Activated T-cell treated with anti-CD3 and anti-CD28 coated beads for 1 hour (primary cell): ENCODE results near the gene CDH23.

Experiments
- DNase-seq: peaks from one replicate; pipeline ENCODE4 v3.0.0-alpha.2; 2020; ENCODE audit warnings: low read depth

The CDH23 gene

GRCh38 chr10:71640607-71641006 is 243.9 kb downstream of the CDH23 start:
- no peak for DNase-seq

GRCh38 chr10:71641449-71641848 is 244.7 kb downstream of the CDH23 start:
- DNase-seq: no peak

DNA sequence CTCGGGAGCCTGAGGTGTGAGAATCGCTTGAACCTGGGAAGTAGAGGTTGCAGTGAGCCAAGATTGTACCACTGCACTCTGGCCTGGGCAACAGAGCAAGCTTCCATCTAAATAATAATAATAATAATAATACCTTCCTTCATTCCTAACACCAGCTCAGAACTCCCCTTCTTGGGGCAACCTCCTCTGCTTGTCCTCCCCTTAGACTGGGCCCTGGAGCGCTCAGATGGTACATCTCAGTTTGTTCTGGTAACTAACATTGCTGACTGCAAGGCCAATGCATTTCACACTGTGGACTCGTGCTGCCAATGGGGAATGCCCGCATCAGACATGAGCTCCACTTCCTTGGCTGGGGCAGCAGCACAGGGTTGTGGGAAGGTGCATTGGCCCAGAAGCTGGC is 245.3 kb downstream of the CDH23 start:
- no peak for DNase-seq

DNA sequence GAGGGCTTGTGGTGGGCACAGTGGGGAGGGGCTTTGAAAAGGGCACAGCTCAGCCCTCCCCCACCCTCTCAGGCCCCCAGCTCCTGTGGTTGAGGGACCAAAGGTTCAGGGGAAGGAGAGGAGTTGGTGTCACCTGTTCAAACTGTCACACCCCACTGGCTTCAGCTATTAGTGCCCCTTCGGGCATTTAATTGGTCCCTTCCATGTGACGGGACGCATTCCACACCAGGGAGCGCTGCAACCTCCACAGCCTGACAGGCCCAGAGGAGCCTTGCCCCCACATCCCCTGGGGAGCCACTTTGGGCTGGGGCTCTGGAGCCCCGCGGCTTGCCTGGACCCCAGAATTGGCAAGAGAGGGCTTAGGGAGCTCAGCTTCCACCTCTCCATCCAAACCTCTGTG is 247.2 kb downstream of the CDH23 start:
- DNase-seq: no peak

DNA sequence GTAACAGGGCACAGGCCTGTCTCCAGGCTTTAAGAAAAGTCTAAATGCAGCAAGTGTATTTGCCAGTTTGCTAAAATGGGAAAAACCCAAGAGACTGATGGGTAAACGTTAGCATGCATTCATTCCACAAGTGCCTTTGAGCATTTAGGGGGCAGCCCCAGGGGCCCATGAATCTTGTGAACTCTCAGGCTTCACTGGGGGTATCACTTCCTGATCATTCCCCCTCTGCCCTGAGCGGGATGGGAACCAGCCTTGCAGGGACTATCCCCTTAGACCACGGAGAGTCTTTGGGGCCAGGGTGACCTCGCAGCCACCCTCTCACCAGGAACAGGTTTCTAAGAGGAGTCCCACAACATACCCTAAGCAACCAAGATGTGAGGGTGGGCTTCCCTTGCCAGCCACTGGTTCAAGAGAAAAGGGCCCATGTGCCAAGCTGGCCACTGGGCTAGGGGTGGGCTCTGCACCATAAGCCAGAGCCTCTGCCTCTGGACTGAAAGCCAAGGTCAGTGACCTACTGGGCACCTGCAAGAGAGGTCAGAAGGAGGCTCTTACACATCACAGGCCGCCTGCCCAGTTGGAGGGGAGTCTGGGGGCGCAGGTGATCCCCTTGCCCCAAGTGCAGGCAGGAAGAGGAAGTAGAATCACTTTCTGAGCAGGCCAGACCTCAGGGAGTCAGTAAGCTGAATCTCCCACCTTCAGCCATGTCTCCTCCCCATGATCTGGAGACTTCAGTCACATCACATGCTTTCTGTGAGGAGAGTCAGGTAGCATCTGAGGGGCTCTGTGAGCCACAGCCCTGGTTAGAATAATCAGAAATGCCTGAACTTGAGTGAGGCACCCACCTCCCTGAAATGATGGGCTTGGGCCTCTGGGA is 247.8 kb downstream of the CDH23 start:
- DNase-seq: no peak

- DNase-seq: no peak
These were observed 248.5 kb downstream of the CDH23 start for GRCh38 chr10:71645185-71645584.

- DNase-seq: no peak
These were observed 249.3 kb downstream of the CDH23 start for GRCh38 chr10:71646037-71646436.

DNA sequence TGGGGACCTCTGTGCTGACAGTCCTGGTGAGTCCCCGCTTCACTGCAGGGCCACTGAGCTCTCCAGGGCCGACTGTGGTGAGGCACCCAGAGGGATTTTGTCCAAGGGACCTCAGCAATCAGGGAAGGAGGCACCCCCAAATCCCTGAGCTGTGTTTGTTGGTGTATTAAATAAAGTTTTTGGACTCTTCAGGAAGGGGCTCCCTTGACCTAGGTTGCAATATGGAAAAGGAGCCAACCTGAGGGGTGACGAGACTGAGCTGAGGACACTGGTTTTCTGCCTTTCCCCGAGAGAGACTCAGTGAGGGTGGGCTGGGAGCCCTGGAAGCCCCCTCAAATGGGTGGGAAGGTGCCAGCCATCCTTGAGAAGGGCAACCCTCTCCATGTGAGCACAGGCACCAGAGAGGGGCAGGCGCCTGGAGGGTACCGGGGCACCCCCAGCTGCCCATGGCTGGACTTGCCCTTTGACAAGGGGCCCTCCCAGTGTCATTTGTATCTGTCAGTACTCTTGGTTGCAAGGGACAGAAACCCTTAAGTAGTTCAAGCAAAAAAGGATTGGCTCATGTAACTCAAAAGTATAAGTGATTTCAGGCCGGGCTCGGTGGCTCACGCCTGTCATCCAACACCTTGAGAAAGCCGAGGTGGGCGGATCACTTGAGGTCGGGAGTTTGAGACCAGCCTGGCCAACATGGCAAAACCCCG is 250.0 kb downstream of the CDH23 start:
- DNase-seq: no peak

DNA sequence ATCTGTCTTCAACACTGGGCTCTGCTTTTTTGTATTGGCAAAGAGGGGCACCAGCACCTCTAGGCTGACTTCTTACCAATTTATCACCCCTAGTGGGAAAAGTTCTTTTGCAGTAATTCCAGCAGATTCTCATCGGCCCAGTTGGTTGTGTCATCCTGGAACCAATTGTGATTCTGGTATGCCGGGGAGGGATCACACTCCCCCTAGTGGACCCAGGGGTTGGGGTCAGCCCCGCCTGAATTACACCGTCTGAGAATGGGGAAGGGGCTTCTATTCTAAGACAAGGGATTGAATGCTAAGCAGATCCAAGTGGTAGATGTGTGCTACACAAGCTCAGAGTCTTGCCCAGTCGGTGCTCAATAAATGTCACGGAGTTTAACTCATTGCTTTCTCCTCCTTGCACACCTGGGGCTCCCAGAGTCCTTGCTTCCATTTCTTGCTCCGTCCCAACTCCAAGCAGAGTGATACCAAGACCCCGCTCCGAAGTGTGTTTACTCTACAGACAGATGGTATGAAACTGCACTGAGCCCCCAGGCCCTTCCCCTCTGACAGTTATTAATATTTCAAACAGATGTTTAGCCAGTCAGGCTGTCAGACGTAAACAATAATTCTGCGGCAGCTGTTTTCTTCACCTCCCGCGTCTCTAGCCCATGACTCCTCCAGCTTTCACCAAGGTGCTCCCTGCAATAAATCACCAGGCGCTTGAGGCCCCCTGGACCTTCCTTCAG is 251.0 kb downstream of the CDH23 start:
- DNase-seq: no peak

DNA sequence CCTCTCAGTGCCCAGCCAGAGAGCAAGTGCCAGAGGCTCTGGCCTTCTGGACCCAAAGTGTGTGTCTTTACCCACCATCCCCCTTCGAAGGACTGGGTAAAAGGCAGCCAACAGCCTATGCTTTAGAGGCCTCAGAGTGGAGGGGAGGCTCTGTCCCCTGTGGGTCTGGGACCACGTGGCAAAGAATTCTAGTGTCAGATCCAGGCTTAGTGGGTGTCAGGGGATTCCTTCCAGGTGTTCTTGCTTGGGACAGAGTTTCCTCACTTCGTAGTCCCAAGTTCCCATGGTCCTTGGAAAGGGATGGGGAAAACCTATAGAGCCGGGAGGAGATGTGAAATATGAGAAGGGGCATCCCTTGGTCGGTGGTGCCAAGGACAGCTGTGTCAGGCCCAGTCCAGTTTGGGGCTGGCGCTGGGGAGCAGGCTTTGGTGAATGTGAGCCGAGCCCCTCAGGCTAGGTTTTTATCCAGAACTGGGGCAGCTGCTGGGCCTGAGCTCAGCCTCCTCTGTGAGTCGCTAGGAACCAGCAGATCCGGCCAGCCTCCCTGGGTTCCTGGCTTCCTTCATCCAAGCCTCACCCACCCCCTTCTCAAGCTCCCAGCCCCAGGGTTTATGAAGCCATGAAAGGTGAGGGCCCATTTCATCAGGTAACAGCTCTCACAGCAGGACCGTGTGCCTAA is 251.7 kb downstream of the CDH23 start:
- no peak for DNase-seq

DNA sequence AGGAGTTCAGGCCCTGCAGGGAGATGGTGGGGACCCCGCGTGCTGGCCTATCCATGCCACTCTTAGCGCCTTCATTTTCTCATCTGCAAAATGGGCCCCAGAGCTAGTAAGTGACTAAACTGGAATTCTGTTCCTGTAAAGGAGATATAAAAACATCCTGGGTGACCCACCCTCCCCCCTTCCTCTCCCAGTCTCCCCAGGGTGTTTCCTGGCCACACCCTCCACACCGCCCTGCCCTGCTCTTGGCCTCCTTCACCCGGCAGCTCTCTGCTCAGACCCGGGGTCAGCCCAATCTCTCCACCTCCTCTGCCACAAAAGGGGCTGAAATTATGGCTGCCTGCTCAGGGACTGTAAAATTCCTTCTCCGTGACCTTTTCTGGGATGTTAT is 252.2 kb downstream of the CDH23 start:
- DNase-seq: no peak

GRCh38 chr10:71649631-71650030 is 252.9 kb downstream of the CDH23 start:
- DNase-seq: no peak

- no peak for DNase-seq
These were observed 253.7 kb downstream of the CDH23 start for GRCh38 chr10:71650397-71650796.

DNA sequence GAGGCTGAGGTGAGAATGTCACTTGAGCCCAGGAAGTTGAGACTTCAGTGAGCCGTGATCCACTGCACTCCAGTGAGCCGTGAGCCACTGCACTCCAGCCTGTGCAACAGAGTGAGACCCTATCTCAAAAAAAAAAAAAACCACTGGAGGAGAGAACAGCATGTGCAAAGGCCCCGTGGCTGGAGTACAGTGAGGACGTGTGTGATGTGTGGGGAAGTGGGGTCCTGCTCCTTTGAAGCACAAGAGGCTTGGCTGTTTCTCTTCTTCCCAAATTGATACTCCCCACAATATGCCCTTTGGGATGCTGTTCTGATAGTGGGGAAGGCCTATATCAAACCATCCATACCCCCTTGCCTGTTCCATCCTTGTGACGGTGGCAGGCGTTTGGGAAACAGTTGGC is 254.7 kb downstream of the CDH23 start:
- no peak for DNase-seq

DNA sequence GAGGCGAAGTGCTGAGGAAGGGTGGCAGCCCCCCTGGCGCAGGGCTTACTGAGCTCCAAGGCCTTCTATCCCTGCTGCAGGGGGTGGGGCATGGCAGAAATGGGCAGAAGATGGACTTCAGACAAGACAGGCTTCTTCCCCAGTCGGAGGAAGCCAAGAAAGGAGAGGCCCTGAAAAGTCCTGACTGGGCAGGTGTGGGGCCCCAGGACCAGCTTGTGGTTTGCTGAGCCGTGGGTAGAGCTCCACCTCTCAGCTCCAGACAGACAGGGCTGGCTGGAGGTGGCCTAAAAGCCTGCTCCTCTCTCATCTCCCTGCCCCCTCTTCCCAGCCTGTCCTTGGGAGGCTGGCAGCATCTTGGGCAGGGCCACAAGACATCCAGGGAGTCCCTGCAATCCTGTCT is 255.2 kb downstream of the CDH23 start:
- no peak for DNase-seq

- DNase-seq: no peak
These were observed 256.3 kb downstream of the CDH23 start for GRCh38 chr10:71653044-71653443.

DNA sequence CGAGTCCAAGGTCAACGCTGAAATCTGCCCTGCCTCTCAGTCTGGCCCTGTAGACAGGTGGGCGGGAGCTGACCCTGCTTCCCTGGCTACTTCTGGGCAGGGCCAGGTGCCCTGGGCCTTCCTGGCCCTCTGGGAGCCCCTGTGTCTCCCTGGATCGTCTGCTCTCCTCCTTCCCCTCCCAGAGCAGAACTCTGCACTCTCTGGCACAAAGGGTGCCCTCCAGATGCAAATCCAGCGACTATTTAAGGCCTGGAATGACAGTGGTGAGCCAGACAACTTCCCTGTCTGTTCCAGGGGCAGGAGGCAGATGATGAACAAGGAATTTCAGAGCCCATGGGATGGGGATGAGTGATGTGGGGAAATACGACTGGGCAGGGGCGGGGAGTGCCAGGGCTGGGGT is 259.5 kb downstream of the CDH23 start:
- DNase-seq: no peak

DNA sequence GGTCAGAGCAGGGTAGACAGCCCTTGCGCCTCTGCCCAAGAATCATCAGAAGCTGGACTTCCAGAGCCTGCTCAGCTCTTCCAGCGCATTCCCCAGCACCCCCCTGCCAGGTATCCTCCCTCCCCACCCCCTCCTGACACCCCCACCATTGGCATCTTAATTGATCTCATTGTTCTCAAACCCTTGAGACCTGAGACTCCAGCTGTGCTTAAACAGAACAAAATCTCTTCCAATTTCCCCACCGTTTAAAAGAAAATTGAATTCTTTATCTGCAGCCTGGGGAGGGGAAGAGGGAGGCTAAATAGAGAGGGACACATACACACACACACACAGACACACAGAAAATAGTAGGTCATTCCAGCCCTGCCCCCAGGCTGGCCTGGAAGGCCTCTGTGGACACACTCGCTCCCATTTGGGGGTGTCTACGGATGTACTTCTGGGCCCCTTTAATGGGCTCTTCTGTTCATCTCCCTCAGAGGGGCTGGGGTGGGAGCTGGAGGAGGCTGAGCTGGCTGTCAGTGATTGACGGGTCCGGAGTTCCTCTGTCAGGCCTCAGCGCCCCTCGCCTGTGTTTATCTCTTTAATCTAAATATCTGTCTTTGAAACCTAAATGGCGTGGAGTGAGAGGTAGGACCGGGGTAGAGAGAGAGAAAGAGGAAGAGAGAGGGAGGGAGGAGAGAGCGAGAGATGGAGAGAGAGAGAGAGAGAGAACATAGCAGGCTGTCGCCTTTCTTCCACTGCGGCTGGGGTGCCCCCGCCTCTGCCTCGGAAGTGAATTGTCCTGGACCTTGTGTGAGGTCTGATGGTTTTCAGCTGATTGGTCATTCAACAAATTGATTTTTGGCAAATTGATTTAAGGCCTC is 261.1 kb downstream of the CDH23 start:
- no peak for DNase-seq

DNA sequence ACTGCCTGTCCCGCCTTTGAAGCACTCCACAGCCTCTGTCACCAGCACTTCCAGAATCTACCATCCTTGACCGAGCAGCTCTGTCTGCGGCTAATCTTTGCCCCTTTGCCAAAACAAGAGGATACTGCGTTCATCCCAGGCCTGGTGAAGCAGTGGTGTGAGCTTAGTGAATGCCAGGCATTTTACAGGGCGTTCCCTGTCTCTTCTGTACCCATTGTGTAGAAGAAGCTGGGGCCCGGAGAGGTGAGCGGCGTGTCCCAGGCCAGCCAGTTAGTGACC is 261.7 kb downstream of the CDH23 start:
- no peak for DNase-seq

DNA sequence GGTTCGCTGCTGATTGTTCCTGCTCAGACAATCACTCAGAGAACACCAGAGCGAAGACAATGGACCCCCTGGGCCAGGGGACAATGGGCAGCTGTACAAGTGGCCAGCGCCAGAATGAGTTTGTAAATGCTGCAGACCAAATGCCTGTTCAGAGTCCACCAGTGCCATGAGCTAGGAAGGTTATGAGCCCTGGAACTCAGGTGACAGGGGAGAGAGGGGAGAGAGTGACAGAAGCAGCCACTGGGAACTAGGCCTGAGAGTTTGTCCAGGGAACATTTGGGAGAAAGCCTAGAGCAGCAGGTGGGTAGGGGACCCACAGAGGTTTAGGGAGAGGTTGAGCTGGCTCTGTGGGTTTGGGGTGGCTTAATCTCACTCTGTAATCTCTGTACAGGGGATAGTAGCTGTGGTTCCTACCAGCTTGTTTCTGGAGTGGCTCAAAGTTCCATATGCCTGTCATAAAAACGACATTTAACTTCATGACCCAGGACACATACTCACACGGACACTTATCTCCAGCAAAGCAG is 262.5 kb downstream of the CDH23 start:
- DNase-seq: no peak

DNA sequence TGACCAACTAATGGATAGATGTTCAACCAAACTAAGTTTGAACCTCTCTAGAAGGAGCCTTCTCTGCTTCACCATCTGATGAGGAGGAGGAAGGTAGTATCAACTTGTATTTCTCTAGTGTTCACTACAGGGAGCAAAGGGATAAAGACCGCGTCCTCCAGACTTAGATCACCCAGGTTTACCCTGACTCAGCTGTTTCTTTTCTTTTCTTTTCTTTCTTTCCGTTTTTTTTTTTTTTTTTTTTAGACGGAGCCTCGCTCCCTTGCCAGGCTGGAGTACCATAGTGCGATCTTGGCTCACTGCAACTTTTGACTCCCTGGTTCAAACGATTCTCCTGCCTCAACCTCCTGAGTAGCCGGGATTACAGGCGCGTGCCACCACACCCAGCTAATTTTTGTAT is 263.0 kb downstream of the CDH23 start:
- no peak for DNase-seq
